Neuronal stem cell (in vitro differentiated cells): ENCODE results near the gene SCMH1.

ENCODE experiments used
- DNase-seq: peaks from one replicate; pipeline ENCODE4 v3.0.0-alpha.2; 2013; ENCODE audit warnings: low spot score
- H2AFZ ChIP-seq: one replicate; pipeline ENCODE4 v1.6.1; 2013; ENCODE audit warnings: mild to moderate bottlenecking, low read length, inconsistent platforms
- H2AK5ac ChIP-seq: 2 replicates; pipeline ENCODE4 v1.6.1; 2013; ENCODE audit warnings: low read depth, mild to moderate bottlenecking, inconsistent platforms, low read length, moderate library complexity, mixed read lengths
- H2BK120ac ChIP-seq: 2 replicates; pipeline ENCODE4 v1.6.1; 2013; ENCODE audit warnings: low read depth, mild to moderate bottlenecking, inconsistent platforms, low read length, moderate library complexity, mixed read lengths
- H2BK12ac ChIP-seq: one replicate; pipeline ENCODE4 v1.6.1; 2013; ENCODE audit warnings: low read length, inconsistent platforms
- H2BK15ac ChIP-seq: 2 replicates; pipeline ENCODE4 v1.6.1; 2013; ENCODE audit warnings: mild to moderate bottlenecking, low read length, inconsistent platforms, mixed read lengths
- H2BK5ac ChIP-seq: one replicate; pipeline ENCODE4 v1.6.1; 2013; ENCODE audit warnings: inconsistent platforms, mild to moderate bottlenecking, low read length, moderate library complexity
- H3K14ac ChIP-seq: one replicate; pipeline ENCODE4 v1.6.1; 2013; ENCODE audit warnings: low read length, inconsistent platforms
- H3K18ac ChIP-seq: 2 replicates; pipeline ENCODE4 v1.6.1; 2013; ENCODE audit warnings: low read length, inconsistent platforms
- H3K23ac ChIP-seq: 2 replicates; pipeline ENCODE4 v1.6.1; 2013; ENCODE audit warnings: low read depth, mild to moderate bottlenecking, mixed read lengths, low read length, inconsistent platforms; ENCODE audit not compliant: poor library complexity
- H3K27ac ChIP-seq: replicated peaks from 3 replicates; pipeline ENCODE4 v1.5.1; 2013; ENCODE audit warnings: low read length, inconsistent platforms
- H3K27me3 ChIP-seq, 3 experiments: 2 replicates each; pipeline ENCODE4 v1.6.1; 2013; ENCODE audit warnings: low read length in 3 of 3, mild to moderate bottlenecking in 2 of 3, inconsistent platforms in 1 of 3, low read depth in 1 of 3, mixed read lengths in 1 of 3, moderate library complexity in 1 of 3; ENCODE audit not compliant: control insufficient read depth in 3 of 3, insufficient read depth in 3 of 3
- H3K36me3 ChIP-seq, 2 donors: replicated peaks in 1 of 2; 2 replicates each; pipeline ENCODE4 v1.6.1; 2013; ENCODE audit warnings: low read length in 2 of 2; ENCODE audit not compliant: control insufficient read depth in 2 of 2, insufficient read depth in 2 of 2
- H3K4ac ChIP-seq: 2 replicates; pipeline ENCODE4 v1.6.1; 2013; ENCODE audit warnings: inconsistent platforms, mild to moderate bottlenecking, low read length, moderate library complexity
- H3K4me1 ChIP-seq, 2 donors: 1 replicate in 1 of 2; 2 replicates in 1 of 2; pipeline ENCODE4 v1.6.1; 2013; ENCODE audit warnings: low read length in 2 of 2, low read depth in 1 of 2; ENCODE audit not compliant: control insufficient read depth in 2 of 2, insufficient read depth in 1 of 2
- H3K4me2 ChIP-seq: one replicate; pipeline ENCODE4 v1.6.1; 2013; ENCODE audit warnings: mild to moderate bottlenecking, low read length, inconsistent platforms; ENCODE audit not compliant: insufficient read depth, poor library complexity, severe bottlenecking
- H3K4me3 ChIP-seq, 2 donors: 2 replicates each; pipeline ENCODE4 v1.5.1; 2013; ENCODE audit warnings: low read length in 2 of 2, mild to moderate bottlenecking in 2 of 2, inconsistent platforms in 1 of 2, moderate library complexity in 1 of 2
- H3K79me1 ChIP-seq: one replicate; pipeline ENCODE4 v1.6.1; 2013; ENCODE audit warnings: low read depth, mild to moderate bottlenecking, inconsistent platforms, low read length, moderate library complexity
- H3K9ac ChIP-seq: one replicate; pipeline ENCODE4 v1.6.1; 2013; ENCODE audit warnings: mild to moderate bottlenecking, low read depth, low read length, inconsistent platforms; ENCODE audit not compliant: poor library complexity
- H3K9me3 ChIP-seq, 2 donors: replicated peaks in 1 of 2; 2 replicates each; pipeline versions ENCODE3 to v1.6.1; 2013; ENCODE audit warnings: low read length in 2 of 2, mild to moderate bottlenecking in 2 of 2, inconsistent platforms in 1 of 2, low read depth in 1 of 2, mixed read lengths in 1 of 2, moderate library complexity in 1 of 2; ENCODE audit not compliant: control insufficient read depth in 2 of 2, insufficient read depth in 1 of 2
- H4K8ac ChIP-seq: one replicate; pipeline ENCODE4 v1.6.1; 2013; ENCODE audit warnings: low read depth, mild to moderate bottlenecking, inconsistent platforms, low read length, moderate library complexity
- H4K91ac ChIP-seq: one replicate; pipeline ENCODE4 v1.6.1; 2013; ENCODE audit warnings: low read length, low read depth, mild to moderate bottlenecking, inconsistent platforms; ENCODE audit not compliant: poor library complexity
- WGBS, 2 donors: extraction: QIAGEN DNeasy Blood & Tissue Kit; methylation state at CpG; one replicate each; pipeline ENCODE4 v1.1.7; 2013; ENCODE audit warnings: missing lambda C conversion rate in 2 of 2, mixed read lengths in 1 of 2; ENCODE audit not compliant: insufficient read length in 2 of 2, insufficient replicate concordance in 1 of 2; ENCODE audit errors: extremely low coverage in 2 of 2; 5-methylcytosine and 5-hydroxymethylcytosine counted together

SCMH1 gene

GRCh38 chr1:41218152-41218551 lies 24.0 kb downstream of the SCMH1 start:
- Histone ChIP-seq H2BK120ac (no peak overlapping the region), H3K14ac (no peak overlapping the region), H3K4me3 (no peak overlapping the region), H4K91ac (no peak overlapping the region), H3K23ac (no peak overlapping the region), H3K9me3 (peaks cover 3 to 21% of the 10 kb centered on the region in 2 donors), H2BK5ac (no peak overlapping the region), H3K9ac (no peak overlapping the region), H3K27me3 (no peaks in the 10 kb centered on the region), H2BK12ac (no peak overlapping the region), H3K4me2 (no peak overlapping the region), H3K4ac (no peak overlapping the region), H3K27ac (no peak overlapping the region), H3K18ac (no peak overlapping the region), H3K4me1 (no peaks in the 10 kb centered on the region), H2AK5ac (no peak overlapping the region), H3K36me3 (peaks cover 3 to 31% of the 10 kb centered on the region in 2 donors), H4K8ac (no peak overlapping the region), H3K79me1 (peaks cover 2% of the 10 kb centered on the region), H2AFZ (no peak overlapping the region), H2BK15ac (no peak overlapping the region)
- no peak for DNase-seq
- no CpG with 5 or more reads among the region's 1 CpG for WGBS, 2 donors

- Histone ChIP-seq H3K79me1 (peaks cover under 1% of the 10 kb centered on the region), H2AFZ (no peak overlapping the region), H4K91ac (no peak overlapping the region), H2BK12ac (no peak overlapping the region), H3K36me3 (peaks cover 3 to 34% of the 10 kb centered on the region in 2 donors), H2BK15ac (no peak overlapping the region), H3K14ac (no peak overlapping the region), H3K4me3 (no peak overlapping the region), H2BK120ac (no peak overlapping the region), H3K27me3 (no peaks in the 10 kb centered on the region), H3K4me2 (no peak overlapping the region), H2BK5ac (no peak overlapping the region), H3K23ac (no peak overlapping the region), H2AK5ac (no peak overlapping the region), H3K9ac (no peak overlapping the region), H3K27ac (no peak overlapping the region), H3K9me3 (peaks cover 3 to 21% of the 10 kb centered on the region in 2 donors), H3K4ac (no peak overlapping the region), H4K8ac (no peak overlapping the region), H3K4me1 (no peaks in the 10 kb centered on the region), H3K18ac (no peak overlapping the region)
- no CpG with 5 or more reads among the region's 1 CpG for WGBS, 2 donors
- DNase-seq: no peak
Measured at GRCh38 chr1:41217441-41217840, 24.7 kb downstream of the SCMH1 start.

GRCh38 chr1:41215623-41216022 lies 26.5 kb downstream of the SCMH1 start:
- Histone ChIP-seq H2BK15ac (no peak overlapping the region), H3K4me2 (no peak overlapping the region), H2BK120ac (no peak overlapping the region), H3K36me3 (peaks cover 3 to 30% of the 10 kb centered on the region in 2 donors), H3K4ac (no peak overlapping the region), H3K9me3 (peaks cover 3 to 17% of the 10 kb centered on the region in 2 donors), H3K4me1 (no peaks in the 10 kb centered on the region), H3K14ac (no peak overlapping the region), H3K9ac (no peak overlapping the region), H3K27ac (no peak overlapping the region), H3K23ac (no peak overlapping the region), H3K4me3 (no peak overlapping the region), H3K18ac (no peak overlapping the region), H3K27me3 (no peaks in the 10 kb centered on the region), H2AFZ (no peak overlapping the region), H2AK5ac (no peak overlapping the region), H3K79me1 (no peaks in the 10 kb centered on the region), H4K91ac (no peak overlapping the region), H2BK12ac (no peak overlapping the region), H4K8ac (no peak overlapping the region), H2BK5ac (no peak overlapping the region)
- no peak for DNase-seq

GRCh38 chr1:41213341-41213740 lies 28.8 kb downstream of the SCMH1 start:
- no peak overlapping the region for H3K18ac ChIP-seq
- H2AFZ ChIP-seq: no peak overlapping the region
- H3K4me3 ChIP-seq: no peak overlapping the region
- H2BK5ac ChIP-seq: no peak overlapping the region
- no peak overlapping the region for H3K9ac ChIP-seq
- no peak overlapping the region for H3K4me2 ChIP-seq
- peaks cover 0 to 3% of the 10 kb centered on the region in 2 donors for H3K9me3 ChIP-seq
- no peak overlapping the region for H2BK12ac ChIP-seq
- H4K8ac ChIP-seq: no peak overlapping the region
- H2AK5ac ChIP-seq: no peak overlapping the region
- no peak for DNase-seq
- no peak overlapping the region for H3K4ac ChIP-seq
- no peak overlapping the region for H2BK120ac ChIP-seq
- no peak overlapping the region for H2BK15ac ChIP-seq
- no peaks in the 10 kb centered on the region for H3K27me3 ChIP-seq
- H3K27ac ChIP-seq: no peak overlapping the region
- 100% methylated on average over 1 of the region's 1 CpG; no CpG with 5 or more reads in 1 of the 2 donors for WGBS, 2 donors
- H3K79me1 ChIP-seq: no peaks in the 10 kb centered on the region
- no peak overlapping the region for H3K14ac ChIP-seq
- no peaks in the 10 kb centered on the region for H3K4me1 ChIP-seq
- H3K36me3 ChIP-seq: peaks cover 0 to 13% of the 10 kb centered on the region in 2 donors
- H4K91ac ChIP-seq: no peak overlapping the region
- H3K23ac ChIP-seq: no peak overlapping the region
